Lower leg skin (tissue), 4 donors: Measurements from ENCODE around the gene HNRNPA0. TPM values are rescaled to one million over a fixed set of nuclear protein-coding genes. Genes with fewer than 3 reads are reported as not detected.
A peak's percentile ranks its signal among the peaks of the same experiment; 100 is the strongest.

ENCODE experiments used
- DNase-seq, 2 donors: peaks; one replicate each; pipeline ENCODE4 v3.0.0-alpha.2; 2019; ENCODE audit warnings: low spot score in 2 of 2
- H3K4me3 ChIP-seq: fragments of 200-600 bp; sonication (generic); 2 replicates; pipeline ENCODE4 v1.5.1; 2017; ENCODE audit warnings: mild to moderate bottlenecking, low read depth; ENCODE audit not compliant: poor library complexity, severe bottlenecking
- CTCF ChIP-seq, 3 donors: fragments of 450-650 bp; IDR thresholded peaks; one replicate each; pipeline ENCODE4 v1.5.1; 2016; ENCODE audit warnings: antibody characterized with exemption in 3 of 3, mild to moderate bottlenecking in 3 of 3, moderate library complexity in 2 of 3
- POLR2A ChIP-seq, 2 donors: fragments of 450-650 bp; IDR thresholded peaks; one replicate each; pipeline ENCODE4 v1.6.1; 2016 to 2017; ENCODE audit warnings: antibody characterized with exemption in 2 of 2, mild to moderate bottlenecking in 1 of 2, moderate library complexity in 1 of 2
- WGBS, 2 donors: methylation state at CpG; one replicate each; pipeline ENCODE4 v1.1.5; 2018; 5-methylcytosine and 5-hydroxymethylcytosine counted together
- intact Hi-C: fragments of 100-400 bp; cut with DNase I; formaldehyde crosslinking; loops from one replicate; pipeline ENCODE4 v1.15.0; 2023; ENCODE audit warnings: low total_unique reads
- total RNA-seq, 4 donors: library from RNA; depleted of rRNA; stranded (reverse); fragments of >200 nt; gene quantifications; one replicate each; pipeline ENCODE4 v1.1.0, GENCODE V29; 2016

The HNRNPA0 gene
- total RNA-seq = 10 to 100 TPM in 1 of 4 donors, 1 to 10 TPM in 3; 6.9 to 11.5 (median 9.3) TPM

GRCh38 chr5:137754188-137754960 lies at the start of gene HNRNPA0:
TSS of gene HNRNPA0 (minus strand) at chr5:137754363. CDS start at chr5:137754066, 297 bp downstream.
- DNase-seq = peak; percentile 96 to 99
- TF ChIP-seq CTCF (IDR thresholded peaks at IDR 0.05) (peak in 1 of 3 donors; percentile 49), POLR2A (IDR thresholded peaks at IDR 0.05) (peak in 1 of 2 donors; percentile 93)
- intact Hi-C loops = no loop called here
- WGBS, 2 donors = 0 to 1% methylated on average over 52 to 55 of the region's 79 CpGs
- peak within 1 kb of the TSS; percentile 88 for H3K4me3 ChIP-seq

- DNase-seq = no peak
- no peak overlapping the region for H3K4me3 ChIP-seq
- no peak for TF ChIP-seq CTCF (IDR thresholded peaks at IDR 0.05)
- no peak for TF ChIP-seq POLR2A (IDR thresholded peaks at IDR 0.05)
- intact Hi-C loops = no loop called here
- 56 to 59% methylated on average over 6 of the region's 6 CpGs for WGBS, 2 donors
These were observed 48.4 kb upstream of the HNRNPA0 start for GRCh38 chr5:137802282-137803210.

GRCh38 chr5:137800700-137801411 lies 46.7 kb upstream of the HNRNPA0 start:
- intact Hi-C loops = no loop called here
- H3K4me3 ChIP-seq = no peak overlapping the region
- WGBS, 2 donors = 75 to 85% methylated on average over 4 of the region's 4 CpGs
- TF ChIP-seq POLR2A (IDR thresholded peaks at IDR 0.05) (no peak), CTCF (IDR thresholded peaks at IDR 0.05) (no peak)
- DNase-seq = no peak

- 68 to 69% methylated on average over 3 of the region's 3 CpGs for WGBS, 2 donors
- no peak overlapping the region for H3K4me3 ChIP-seq
- DNase-seq = no peak
- TF ChIP-seq CTCF (IDR thresholded peaks at IDR 0.05) = no peak
- TF ChIP-seq POLR2A (IDR thresholded peaks at IDR 0.05) = no peak
- intact Hi-C loops = no loop called here
These were observed 42.1 kb upstream of the HNRNPA0 start for GRCh38 chr5:137796279-137796678.

GRCh38 chr5:137794863-137795262 lies 40.7 kb upstream of the HNRNPA0 start:
- H3K4me3 ChIP-seq = no peak overlapping the region
- DNase-seq = no peak
- WGBS, 2 donors = 44 to 61% methylated on average over 5 of the region's 5 CpGs
- no peak for TF ChIP-seq POLR2A (IDR thresholded peaks at IDR 0.05)
- no peak for TF ChIP-seq CTCF (IDR thresholded peaks at IDR 0.05)
- intact Hi-C loops = no loop called here
